ENCODE data around the gene RANBP1.
A peak's percentile ranks its signal among the peaks of the same experiment; 100 is the strongest.

Gene RANBP1

DNA sequence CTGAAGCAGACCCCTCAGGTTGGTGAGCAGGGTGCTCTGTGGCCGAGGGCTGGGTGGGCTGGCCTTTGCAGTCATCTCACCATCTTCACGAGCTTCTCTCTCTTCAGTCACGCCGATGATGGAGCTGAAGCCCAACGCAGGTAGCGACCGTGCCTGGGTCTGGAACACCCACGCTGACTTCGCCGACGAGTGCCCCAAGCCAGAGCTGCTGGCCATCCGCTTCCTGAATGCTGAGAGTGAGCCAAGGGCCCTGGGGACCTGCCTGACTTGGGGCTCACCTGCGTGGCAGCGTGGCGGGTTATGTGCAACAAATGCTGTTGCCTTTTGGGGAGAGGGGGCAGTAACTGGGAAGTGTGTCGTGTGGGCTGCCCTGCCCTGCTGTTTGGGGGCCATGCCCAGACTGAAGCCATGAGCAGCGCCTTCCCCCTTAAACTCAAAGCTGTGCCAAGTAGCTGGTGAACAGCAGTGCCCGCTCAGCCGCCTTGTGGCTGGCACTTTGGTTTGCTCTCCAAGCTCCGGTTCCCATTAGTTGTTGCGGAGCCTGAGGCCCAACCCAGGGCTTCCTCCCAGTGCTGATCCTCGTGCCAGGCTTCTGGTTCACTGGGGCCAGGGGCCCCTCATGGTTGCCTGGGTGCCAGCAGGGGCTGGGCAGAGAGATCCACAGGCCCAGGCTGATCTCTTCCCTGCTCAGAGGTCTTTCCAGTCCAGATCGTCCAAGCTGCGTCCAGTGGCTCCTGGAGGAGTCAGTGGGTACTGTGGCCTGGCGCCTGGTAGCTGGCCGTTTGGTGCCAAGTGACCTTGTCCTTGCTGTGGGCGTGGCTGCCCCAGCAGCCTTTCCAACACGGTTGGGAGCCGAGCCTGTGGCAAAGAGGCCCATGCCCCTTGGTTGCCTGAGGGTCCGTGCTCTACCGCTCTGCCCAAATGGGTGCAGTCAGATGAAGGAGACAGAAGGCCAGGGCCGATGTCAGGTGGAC lies 9.6 kb downstream of the RANBP1 start:
- DNase-seq: no peak

DNA sequence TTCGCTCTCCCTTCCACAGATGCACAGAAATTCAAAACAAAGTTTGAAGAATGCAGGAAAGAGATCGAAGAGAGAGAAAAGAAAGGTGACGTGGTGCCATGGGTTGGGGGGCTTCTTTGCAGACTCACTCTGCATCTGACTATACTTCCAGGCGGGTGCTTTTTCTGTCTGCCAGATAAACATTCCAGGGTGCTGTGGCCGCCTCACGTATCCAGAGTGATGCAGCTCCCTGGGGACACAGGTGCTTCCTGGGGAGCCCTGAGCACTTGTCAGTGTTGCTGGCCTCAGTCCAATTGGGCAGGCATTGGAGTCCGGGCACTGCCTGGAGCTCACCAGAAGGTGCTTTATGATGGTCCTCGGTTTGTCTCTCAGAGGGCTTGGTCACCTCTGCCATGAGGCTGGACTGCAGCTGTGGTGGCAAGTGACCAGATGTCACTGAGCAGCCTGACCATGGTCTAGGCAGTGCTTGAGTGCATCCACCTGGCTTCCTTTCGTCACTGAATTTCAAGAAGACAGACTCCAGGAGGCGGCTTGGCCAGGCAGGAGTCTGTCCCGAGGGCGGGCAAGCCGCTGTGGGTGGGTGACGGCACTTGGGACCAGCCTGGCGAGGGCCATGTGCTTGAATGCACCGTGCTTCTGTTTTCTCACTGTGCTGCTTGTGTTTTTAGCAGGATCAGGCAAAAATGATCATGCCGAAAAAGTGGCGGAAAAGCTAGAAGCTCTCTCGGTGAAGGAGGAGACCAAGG lies 10.6 kb downstream of the RANBP1 start:
- no peak for DNase-seq

DNA sequence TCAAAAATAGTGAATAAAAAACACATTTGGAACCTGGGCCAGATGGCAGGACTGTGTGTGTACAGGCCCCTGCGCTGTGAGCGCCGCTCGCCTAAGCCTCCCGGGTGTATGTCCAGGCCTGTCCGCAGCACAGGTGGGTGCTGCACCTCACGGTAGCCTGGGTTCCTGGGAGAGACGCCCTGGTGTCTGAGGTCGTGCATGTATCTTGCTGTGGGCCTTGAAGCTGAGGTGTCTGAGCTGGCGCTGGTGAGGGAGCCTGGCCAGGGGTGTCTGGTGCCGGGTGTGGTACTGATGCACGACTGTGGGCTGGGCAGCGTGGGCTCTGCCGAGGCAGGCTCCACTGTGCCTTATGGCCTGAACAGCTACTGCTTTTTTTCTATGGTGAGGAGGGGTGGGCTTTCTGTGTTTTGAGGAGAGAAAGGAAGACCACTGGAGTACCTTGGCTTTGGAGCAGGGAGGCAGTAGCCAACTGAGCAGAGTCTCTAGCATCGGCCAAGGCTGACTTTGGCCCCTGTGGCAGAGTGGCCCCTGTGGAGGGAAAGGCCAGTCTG lies 11.5 kb downstream of the RANBP1 start:
- DNase-seq: no peak

DNA sequence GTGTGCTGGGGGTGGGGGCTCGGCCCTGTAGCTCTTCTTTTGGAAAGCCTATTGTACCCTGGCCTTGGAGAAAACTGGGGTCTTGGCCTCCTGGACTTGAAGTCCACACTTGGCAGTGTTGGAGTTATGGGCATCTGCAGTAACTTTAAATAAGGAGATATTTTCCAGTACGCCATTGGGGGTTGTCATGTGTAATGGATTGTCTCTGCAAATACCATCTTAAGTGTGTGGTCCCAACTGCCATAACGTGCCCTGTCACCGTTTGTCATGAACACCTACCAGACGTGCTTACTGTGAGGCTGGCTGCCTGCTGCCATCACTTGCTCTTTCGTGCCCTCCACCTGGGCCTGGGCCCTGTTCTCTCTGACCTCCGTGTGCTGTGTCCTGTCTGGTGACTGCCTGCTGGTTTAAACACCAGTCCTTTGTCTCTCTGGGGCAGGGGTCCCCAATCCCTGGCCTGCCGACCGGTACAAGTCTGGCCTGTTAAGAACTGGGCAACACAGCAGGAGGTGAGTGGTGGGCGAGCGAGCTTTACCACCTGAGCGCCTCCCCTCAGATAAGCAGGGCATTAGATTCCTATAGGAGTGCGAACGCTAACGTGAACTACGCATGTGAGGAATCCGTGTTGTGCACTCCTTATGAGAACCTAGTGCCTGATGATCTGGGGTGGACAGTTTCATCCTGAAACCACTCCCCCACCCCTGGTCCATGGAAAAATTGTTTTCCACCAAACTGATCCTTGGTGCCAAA lies 12.1 kb downstream of the RANBP1 start:
- no peak for DNase-seq

DNA sequence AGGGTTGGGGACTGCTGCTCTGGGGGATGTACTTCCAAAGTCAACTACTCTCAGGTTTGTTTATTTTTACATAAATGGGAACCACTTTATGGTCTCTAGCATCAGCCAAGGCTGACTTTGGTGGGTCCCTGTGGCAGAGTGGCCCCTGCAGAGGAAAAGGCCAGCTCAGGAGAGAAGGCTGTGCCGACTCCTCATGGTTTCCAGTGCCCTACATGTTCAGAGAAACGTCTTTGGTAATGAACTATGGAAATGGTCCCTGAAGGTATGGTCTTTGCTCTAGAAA lies 12.7 kb downstream of the RANBP1 start:
- DNase-seq: no peak

DNA sequence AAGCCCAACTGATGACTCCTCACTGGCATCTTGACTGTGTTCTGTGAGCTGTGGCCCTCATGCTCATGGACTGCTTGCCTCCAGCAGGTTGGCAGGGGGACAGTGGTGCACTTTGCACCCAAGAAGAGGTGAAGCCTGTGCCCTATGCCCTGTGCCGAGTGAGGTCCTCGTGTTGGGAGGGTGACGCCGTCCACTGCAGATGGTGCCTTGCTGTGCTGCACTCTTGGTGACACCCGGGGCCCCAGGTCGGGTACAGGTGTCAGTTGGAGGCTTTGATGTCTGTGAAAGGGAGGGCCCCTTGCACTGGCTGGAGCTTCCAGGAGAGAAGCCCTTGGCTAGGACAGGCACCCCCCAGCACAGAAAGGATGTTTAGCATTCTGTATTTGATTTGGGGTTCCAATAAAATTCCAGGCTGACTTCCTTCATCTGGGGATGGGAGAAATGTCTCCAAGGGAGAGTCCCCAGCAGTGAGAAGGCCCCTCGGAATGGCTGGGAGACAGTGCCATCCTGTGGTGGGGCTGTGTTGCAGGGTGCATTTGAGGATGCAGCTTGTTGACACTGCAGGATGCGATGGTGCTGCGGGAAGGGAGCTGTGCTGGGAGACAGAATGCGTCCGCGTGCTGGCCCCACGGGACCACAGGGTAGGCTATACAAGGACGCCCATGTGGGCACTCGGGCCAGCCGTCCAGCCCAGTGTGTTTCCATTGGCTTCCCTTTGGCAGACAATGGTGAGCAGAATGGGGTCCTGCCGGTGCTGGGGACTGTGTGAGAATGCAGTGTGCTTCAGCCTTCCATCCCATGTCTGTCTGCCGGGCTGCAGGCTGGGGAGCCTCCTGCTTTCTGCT lies 13.2 kb downstream of the RANBP1 start:
- DNase-seq: peak; percentile 21

DNA sequence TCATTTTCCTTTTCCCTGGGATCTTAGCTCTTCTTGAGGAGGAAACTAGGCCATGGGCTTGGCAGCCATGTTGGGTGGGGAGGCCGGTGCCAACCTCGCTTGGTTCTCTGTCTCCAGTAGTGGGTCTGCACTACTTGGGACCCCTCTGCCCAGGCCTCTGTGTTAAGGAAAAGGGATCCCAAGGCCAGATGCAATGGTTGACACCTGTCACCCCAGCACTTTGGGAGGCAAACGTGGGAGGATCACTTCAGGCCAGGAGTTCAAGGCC lies 13.8 kb downstream of the RANBP1 start:
- DNase-seq: no peak

DNA sequence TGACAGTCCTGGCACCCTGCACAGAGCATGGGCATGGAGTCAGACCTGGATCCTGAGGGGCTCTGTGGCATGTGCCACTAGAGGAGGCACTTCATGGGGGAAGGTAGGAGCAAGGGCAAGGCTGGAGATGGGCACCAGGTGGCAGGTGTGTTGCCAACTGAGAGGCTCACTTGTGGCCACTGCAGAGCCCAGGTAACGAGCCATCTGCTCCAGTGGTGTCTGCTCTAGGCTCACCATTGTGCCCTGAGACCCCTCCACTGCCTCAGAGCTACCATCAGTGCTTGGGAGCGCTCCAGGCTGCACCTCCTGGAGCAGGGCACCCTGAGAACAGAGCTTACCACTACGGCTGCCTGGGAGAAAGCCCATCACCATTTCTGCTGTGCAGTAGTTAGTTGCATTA lies 14.4 kb downstream of the RANBP1 start:
- no peak for DNase-seq

DNA sequence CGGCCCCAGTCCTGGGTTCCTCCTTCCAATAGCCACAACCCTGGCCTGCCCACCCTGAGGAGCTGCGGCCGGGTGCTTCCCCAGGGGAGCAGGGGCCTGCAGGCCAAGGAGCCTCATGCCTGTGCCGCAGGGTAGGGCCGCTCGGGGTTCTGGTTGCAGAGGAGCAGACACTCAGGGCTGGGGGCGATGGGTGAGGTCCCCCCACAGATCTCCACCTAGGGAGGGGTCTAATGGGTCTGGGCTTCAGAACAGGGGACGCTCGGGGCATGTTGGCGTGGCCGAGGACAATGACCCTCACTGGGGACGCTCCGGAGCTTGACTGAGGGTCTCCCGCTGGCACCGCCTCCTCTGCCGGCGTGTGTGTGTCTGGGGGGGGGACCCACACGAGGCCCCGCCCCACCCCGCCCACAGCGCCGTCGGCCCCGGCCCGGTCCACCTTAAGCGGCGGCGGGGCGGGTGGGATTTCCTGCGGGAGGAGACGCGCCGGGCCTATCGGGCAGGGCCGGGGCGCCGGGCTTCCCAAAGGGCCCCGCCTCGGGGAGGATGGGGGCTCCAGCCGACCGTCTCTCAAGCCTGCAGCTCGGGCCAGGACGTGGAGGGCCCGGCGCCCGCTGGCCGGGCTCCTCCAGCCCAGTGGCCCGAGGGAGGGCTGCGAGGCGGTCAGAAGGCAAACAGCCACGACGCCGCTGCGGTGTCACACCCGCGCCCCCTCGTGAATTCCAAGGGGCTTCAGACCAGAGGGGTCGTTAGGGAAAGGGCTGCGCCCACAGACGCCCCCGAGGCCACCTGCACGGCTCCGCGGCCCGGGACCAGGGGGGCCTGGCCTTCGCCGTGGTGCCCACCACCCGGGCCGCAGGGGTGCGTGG lies 15.1 kb downstream of the RANBP1 start:
- peak; percentile 47 for DNase-seq

DNA sequence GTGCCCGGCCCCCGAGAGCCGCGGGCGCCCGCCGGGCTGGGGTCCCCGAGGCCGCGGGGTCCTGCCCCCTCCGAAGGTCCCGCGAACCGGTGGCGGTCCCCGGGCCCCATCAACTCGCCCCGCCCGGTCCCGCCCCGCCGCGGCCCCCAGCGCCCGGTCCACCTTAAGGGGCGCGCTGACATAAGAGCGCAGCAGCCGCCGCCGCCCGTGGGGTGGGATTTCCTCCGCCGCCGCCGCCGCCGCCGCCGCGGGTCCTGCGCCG lies 15.6 kb downstream of the RANBP1 start, which contains the start of gene ZDHHC8:
Gene ZDHHC8 (plus strand): TSS at position 208 of the 262 bp plus-strand sequence. CDS start 144 bp downstream, outside the sequence.
- DNase-seq: no peak

DNA sequence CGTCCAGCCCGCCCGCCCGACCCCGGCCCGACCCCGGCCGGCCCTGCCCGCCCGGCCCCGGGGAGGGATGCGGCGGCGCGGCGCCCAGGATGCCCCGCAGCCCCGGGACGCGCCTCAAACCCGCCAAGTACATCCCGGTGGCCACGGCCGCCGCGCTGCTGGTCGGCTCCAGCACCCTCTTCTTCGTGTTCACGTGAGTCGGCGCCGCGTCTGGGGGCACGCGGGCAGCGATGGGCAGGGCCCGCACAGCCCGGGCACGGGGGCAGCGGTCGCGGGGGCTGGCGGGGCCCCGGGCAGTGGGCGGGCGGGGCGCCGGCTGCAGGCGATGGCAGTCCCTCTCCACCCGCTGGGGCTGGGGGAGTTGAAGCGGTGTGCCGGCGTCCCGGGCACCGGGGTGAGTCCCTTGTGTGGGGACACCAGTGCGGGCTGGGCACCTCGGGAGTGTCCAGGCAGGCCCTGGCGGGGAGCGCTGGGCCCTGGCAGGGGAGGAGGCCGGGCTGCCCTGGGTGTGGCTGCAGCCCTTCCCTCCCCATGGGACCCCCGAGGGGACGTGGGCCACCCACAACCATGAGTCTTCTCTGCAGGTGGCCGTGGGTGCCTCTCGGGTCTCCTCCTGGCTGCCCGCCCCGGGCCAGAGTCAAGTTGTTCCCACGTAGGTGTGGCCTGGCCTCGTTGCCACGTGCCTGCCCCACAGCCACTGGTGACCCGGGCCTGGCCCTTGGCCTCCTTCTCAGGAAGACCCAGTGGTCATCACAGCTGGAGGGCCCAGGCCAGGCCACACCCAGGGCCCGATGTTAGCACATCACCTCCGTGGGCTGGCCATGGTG lies 16.2 kb downstream of the RANBP1 start:
- DNase-seq: no peak

DNA sequence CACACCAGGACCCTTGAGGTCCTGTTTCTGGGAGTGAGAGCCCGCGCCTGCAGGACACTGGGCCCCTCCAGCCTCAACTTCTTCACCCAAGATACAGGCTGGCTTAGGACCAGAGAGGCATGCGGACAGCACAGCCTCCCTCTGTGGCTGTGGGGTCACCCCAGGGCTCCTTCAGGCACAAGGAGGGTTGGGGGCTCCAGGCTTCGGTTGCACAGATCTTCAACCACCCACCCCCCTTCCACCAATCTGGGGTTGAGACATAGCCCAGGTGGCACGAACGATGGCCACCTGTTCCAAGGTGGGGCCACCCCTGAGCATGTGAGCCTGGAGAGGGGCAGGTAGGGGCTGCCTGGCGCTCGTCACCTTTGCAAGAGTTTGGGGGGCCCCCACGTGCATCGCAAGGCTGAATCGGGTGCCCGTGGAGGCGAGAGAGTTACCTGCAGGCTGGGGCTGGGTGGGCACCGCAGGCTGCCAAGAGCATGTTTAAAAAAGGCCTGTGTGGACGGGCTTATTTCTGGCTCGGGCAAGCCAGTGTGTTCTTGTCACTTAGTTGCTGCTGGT lies 16.9 kb downstream of the RANBP1 start:
- DNase-seq: no peak

DNA sequence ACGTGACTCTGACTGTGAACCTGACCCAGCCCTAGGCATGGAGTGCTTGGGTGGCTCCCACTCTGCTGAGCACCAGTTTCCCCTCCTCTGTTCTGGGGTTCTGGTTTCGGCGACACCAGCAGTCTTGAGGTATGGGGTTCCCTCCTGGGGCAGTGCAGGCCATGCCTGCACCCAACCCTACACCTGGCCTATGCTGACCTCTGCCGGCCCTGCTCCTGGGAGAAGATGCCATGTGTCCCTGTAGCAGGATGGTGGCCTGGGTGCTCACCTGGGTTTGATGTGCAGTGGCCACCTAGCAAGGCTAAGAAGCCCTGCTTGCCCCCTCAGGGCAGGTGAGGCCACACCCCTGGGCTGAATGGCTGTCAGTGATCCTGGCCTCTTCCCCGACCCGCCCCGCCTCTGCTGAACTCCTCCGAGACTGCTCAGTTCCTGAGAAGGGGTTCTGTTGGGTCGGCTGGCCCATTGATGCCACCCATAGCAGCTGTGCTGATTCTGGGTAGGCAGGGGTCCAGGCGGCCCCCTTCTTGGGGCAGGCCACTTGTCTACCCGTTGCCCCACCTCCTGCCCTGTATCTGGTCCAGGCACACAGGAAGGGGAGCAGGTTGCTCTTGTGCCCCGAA lies 18.1 kb downstream of the RANBP1 start:
- DNase-seq: no peak

DNA sequence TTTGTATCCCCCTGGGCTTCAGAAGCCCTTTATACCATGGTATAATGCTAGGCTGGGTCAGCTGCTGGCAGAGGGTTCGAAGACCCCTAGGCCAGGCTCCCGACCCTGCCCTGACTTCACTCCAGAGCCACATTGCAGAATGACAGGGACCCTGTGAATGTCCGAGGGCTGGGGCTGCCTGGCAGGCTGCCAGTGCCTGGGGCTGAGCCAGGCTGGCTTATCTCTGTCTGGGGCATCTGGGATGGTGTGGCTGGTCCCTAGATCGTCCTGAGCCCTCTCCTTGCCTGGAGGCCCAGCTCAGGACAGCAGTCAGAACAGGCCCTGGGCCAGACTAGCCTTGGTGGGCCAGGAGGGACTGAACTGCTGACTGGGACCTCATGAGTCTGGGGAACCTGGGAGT lies 19.4 kb downstream of the RANBP1 start:
- DNase-seq: no peak

DNA sequence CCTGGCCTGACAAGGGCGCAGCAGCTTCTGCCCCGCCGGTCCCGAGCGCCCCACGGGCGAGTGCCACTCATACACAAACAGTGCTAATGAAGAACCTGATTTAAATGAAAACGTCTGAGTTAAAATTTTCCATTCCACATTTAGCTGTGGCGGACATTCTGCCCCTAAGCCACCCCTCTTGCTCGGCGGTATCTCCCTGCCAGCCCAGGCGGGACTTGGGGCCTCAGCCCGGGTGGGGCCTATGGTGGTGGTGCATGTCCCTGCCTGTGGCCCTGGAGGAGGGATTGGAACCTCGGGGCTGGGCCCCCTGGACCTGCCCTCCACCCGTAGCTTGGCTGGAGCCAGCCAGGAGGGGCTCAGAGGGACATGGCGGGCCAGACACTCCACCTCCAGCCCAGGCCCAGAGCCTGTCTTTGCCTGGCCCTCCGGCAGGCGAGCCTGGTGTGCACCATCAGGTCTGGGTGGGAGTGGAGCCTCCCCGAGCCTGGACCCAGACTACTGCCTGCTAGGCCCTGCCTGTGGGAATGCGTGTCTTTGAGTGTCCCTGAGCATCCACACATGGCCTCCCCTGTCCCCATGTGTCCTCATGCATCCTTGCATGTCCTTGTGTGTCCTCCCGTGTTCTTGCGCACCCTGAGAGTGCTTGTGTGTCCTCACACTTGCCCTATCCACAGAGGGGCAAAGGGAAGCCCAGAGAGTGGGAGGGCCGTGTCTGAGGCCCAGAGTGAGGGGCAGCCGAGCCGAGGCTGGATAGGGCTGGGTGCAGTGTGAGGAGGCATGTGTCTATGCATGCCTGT lies 20.1 kb downstream of the RANBP1 start:
- DNase-seq: no peak

DNA sequence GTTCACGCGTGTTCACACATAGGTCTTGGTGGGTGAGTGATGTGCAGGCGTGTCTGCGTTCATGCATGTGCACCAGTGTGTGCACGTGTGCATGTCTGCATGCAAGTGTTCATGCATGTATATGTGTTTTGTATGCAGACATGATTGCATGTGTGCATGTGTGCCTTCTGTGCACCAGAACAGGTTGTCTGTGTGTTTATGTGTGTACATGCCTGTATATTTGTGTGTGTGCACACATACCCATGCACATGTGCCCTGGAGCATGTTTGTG lies 20.6 kb downstream of the RANBP1 start:
- DNase-seq: no peak

DNA sequence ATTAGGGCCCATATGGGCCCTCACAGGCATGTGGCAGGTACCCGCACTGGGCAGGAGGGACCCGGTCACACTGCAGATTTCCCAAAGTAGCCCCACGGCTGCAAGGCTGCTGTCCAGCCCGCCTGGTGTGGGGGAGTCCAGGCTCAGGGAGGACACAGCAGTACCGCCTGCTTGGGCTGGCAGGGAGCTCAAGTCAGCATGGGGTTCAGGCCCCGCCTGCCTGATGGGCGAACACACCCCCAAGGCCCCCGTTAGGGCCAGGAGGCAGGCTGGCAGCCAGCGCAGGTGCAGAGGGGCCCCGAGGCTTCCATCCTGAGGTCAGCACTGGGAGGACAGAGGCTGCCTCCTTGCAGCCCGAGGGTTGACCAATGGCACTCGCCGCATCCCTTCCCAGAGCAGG lies 21.2 kb downstream of the RANBP1 start:
- no peak for DNase-seq

DNA sequence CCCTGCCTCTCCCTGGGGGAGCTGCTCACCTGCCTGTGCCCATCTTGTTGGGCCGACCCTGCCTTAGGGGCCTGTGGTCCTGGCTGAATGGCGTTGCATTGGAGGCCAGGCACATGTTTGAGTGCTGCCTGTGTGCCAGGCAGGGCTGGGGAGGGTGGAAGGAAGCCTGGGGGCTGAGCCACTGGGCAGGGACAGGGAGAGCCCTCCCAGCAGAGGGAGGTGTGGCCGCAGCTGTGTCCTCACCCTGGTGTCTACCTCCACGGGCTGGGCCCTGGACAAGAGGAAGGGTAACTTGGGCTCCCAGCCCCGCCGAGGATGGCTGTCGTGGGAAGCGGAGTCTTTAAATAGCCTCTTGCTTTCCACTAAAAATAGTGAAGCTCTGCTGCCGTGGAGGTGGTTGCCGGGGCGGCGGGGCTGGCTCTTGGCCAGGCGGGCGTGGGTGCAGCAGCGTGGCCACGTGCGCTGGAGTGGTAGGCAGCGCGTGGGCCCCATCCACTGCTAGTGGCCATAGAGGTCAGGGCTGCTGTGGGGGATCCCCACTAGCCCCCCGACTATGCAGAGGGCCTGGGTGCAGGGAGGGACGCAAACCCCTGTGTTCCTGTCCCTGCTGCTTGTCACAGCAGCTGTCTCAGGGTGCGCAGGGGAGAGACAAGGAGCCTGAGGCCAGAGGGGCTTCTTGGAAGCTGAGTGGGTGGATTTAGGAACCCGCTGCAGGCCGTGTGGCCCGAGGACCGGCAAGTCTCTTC lies 21.9 kb downstream of the RANBP1 start:
- no peak for DNase-seq

DNA sequence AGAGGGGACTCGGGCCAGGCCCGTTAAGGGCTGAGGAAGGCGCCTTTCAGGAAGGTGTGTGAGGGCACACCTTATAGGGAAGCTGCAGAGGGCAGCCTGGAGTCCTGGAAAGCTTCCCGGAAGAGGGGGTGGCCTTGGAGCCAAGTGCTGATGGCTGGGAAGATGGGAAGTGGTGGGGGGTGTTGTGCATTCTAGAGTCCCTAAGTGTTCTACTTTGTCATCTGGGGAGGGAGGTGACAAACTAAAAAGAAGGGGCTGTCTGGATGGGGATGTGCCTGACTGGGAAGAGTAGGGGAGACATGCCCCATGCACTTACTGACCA lies 22.5 kb downstream of the RANBP1 start:
- no peak for DNase-seq
